ENCODE data around the gene HOGA1.

The HOGA1 gene

GRCh38 chr10:97651773-97652172 is 67.6 kb downstream of the HOGA1 start:
- no peak for DNase-seq

- DNase-seq, result no peak
Measured at GRCh38 chr10:97656777-97657176, 72.6 kb downstream of the HOGA1 start.

GRCh38 chr10:97659589-97659988 is 75.4 kb downstream of the HOGA1 start:
- DNase-seq, result no peak
